ENCODE measurements around the gene FAM184B.

GRCh38 chr4:17718471-17718870 is 63.0 kb downstream of the FAM184B start:
- no peak for TF ChIP-seq CTCF (conservative IDR thresholded peaks at IDR 0.05; ENCODE audit: low read length)
- TF ChIP-seq EZH2phosphoT487 (IDR thresholded peaks at IDR 0.05; ENCODE audit: borderline replicate concordance) = no peak
